Mesenteric fat pad (tissue), 1 donor: ENCODE measurements around the gene ZKSCAN3. TPM values are rescaled to one million over a fixed set of nuclear protein-coding genes. Genes with fewer than 3 reads are reported as not detected.

Experiments
- total RNA-seq: library from RNA; stranded (reverse); fragmentation: NEBNext Ultra II Directional; extraction: Animal tissue kit (Norgen Biotek cat#: 25700); gene quantifications from one replicate; pipeline ENCODE4 v1.2.1, GENCODE V29; 2021
- donor health status: DM: yes; HTN: yes; CAD: no.

Gene ZKSCAN3
- total RNA-seq, 1 donor from 2014 or later = 3.0 TPM

Other genes with a start within 250 kb of the ZKSCAN3 start
- 3.4 TPM for gene ZSCAN16, start 225.3 kb upstream of the ZKSCAN3 start, total RNA-seq
- 15.1 TPM for gene ZKSCAN8, start 208.1 kb upstream of the ZKSCAN3 start, total RNA-seq
- gene ZSCAN9, start 124.7 kb upstream of the ZKSCAN3 start, total RNA-seq = 6.4 TPM
- gene ZKSCAN4, start 97.7 kb upstream of the ZKSCAN3 start, total RNA-seq = 2.7 TPM
- gene NKAPL, start 90.7 kb upstream of the ZKSCAN3 start, total RNA-seq = 3.1 TPM
- 5.9 TPM for gene ZSCAN26, start 82.8 kb upstream of the ZKSCAN3 start, total RNA-seq
- 4.0 TPM for gene PGBD1, start 68.4 kb upstream of the ZKSCAN3 start, total RNA-seq
- 5.8 TPM for gene ZSCAN31, start 13.8 kb upstream of the ZKSCAN3 start, total RNA-seq
- gene ZSCAN12, start 49.8 kb downstream of the ZKSCAN3 start, total RNA-seq = 3.5 TPM
- gene ZSCAN23, start 93.5 kb downstream of the ZKSCAN3 start, total RNA-seq = 1.5 TPM
- not detected for gene GPX6, start 165.8 kb downstream of the ZKSCAN3 start, total RNA-seq
- gene GPX5, start 175.9 kb downstream of the ZKSCAN3 start, total RNA-seq = not detected